HG03442 (cell line): ENCODE measurements around the gene PNPLA7.
"Not testable (repeated sequence)": the region's sequence is repeated elsewhere in the genome, so short reads cannot be mapped to it uniquely, and the experiment has no call there.

Experiments
- ATAC-seq: cut with Tn5 transposase; IDR thresholded peaks from one replicate; pipeline ENCODE4 v1.9.1; 2021; ENCODE audit warnings: mild to moderate bottlenecking, moderate library complexity; ENCODE audit not compliant: unreplicated experiment

PNPLA7 gene

DNA sequence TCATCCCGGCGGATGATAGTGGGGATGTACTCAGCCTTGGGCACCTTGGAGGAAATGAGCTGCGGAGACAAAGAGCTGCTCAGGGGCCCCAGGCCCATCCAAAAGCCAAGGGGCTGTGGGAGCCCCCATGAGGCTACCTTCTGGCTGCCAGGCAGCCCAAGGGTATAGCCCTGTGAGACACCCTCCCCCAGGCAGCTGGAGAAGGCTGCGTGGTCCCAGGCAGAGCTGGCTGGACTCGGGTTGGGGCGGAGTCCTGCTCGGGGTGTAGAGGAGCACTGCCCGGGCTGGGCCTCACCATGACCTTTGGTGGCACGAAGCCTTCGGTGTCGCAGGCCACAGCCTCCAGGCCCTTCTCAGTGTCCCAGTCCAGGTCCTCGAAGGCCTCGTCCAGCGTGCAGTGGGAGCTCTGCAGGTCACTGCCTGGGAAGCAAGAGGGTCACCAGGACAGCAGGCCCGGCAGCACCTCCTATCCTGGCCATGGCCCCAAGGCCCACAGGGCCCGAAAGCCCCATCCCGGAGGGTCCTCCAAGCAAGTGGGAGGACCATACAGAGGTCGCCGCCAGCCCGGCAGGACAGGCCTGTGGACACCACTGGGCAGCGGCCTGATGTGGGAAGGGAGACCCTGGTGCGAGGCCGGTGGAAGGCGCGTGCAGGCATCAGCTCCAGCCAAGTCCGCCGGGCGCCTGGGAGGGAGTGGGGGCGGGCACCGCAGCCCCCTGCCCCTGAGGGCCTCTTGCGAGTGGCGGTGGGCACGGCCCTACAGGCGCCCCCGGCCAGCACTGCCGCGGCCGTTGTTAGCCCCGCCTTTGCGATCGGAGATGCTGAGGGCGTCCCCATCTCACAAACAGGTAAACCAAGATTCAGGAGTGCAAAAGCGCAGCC lies 97.2 kb downstream of the PNPLA7 start:
- no peak for ATAC-seq

DNA sequence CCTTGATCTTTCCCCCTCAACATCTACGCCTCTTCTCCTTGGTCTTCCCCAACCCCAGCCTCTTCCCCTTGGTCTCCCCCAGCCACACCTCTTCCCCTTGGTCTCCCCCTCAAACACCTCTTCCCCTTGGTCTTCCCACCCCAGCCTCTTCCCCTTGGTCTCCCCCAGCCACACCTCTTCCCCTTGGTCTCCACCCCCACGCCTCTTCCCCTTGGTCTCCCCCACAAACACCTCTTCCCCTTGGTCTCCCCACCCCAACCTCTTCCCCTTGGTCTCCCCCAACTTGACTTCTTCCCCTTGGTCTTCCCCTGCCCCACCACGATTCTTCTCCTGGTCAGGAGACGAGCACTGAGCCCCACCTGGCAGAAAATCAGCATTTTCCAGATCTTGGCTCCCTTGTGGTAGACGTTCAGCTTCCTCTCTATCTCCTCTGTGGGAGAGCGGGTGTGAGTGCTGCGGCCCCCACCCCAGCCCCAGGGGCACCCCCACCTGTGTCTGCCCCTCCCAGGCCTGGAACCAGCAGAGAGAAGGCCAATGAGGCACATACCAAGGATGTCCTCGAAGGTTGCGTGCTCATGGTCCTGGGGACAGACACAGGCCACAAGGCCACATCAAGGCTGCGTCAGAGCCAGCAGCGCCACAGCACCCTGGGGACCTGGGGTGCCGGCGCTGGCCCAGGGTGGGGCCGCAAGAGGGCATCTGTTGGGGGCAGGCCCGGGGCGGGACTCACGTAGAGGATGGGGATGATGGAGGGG lies 98.0 kb downstream of the PNPLA7 start:
- no peak for ATAC-seq

DNA sequence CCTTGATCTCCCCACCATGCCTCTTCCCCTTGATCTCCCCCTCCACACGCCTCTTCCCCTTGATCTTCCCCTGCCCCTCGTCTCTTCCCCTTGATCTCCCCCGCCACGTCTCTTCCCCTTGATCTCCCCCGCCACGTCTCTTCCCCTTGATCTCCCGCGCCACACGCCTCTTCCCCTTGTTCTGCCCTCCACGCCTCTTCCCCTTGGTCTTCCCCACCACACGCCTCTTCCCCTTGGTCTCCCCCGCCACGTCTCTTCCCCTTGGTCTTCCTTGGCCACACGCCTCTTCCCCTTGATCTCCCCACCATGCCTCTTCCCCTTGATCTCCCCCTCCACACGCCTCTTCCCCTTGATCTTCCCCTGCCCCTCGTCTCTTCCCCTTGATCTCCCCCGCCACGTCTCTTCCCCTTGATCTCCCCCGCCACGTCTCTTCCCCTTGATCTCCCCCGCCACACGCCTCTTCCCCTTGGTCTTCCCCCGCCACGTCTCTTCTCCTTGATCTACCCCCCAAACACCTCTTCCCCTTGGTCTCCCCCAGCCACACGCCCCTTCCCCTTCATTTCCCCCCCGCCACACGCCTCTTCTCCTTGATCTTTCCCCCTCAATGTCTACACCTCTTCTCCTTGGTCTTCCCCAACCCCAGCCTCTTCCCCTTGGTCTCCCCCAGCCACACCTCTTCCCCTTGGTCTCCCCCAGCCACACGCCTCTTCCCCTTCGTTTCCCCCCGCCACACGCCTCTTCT lies 98.8 kb downstream of the PNPLA7 start:
- ATAC-seq: not testable (repeated sequence)

DNA sequence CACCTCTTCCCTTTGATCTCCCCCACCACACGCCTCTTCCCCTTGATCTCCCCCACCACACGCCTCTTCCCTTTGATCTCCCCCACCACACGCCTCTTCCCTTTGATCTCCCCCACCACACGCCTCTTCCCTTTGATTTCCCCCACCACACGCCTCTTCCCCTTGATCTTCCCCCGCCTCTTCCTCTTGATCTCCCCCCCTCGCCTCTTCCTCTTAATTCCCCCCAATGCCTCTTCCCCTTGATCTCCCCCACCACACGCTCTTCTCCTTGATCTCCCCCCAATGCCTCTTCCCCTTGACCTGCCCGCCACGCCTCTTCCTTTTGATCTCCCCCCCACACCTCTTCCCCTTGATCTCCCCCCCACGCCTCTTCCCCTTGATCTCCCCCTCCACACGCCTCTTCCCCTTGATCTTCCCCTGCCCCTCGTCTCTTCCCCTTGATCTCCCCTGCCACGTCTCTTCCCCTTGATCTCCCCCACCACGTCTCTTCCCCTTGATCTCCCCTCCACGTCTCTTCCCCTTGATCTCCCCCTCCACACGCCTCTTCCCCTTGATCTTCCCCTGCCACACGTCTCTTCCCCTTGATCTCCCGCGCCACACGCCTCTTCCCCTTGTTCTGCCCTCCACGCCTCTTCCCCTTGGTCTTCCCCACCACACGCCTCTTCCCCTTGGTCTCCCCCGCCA lies 99.5 kb downstream of the PNPLA7 start:
- not testable (repeated sequence) for ATAC-seq

DNA sequence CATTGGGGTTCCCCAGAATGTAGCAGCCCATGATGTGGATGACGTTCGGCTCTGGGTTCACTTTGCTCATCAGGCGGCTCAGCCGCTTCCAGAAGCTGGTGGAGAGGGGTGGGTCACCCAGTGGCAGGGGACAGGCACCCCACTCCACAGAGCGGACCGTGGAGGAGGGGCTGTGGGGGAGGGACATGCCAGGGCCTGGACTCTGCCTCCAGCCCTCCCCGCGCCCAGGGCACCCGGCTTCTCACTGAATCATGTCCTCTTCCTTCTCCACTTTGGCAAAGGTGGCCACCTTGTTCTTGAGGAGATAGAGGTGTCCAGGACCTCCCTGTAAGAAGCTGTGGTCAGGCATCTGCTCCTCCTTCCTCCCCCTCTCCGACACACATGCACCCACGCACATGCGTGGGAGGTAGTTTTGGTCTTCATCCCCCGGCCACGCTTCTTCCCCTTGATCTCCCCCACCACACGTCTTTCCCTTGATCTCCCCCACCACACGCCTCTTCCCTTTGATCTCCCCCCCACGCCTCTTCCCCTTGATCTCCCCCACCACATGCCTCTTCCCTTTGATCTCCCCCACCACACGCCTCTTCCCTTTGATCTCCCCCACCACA lies 100.2 kb downstream of the PNPLA7 start:
- ATAC-seq: no peak

DNA sequence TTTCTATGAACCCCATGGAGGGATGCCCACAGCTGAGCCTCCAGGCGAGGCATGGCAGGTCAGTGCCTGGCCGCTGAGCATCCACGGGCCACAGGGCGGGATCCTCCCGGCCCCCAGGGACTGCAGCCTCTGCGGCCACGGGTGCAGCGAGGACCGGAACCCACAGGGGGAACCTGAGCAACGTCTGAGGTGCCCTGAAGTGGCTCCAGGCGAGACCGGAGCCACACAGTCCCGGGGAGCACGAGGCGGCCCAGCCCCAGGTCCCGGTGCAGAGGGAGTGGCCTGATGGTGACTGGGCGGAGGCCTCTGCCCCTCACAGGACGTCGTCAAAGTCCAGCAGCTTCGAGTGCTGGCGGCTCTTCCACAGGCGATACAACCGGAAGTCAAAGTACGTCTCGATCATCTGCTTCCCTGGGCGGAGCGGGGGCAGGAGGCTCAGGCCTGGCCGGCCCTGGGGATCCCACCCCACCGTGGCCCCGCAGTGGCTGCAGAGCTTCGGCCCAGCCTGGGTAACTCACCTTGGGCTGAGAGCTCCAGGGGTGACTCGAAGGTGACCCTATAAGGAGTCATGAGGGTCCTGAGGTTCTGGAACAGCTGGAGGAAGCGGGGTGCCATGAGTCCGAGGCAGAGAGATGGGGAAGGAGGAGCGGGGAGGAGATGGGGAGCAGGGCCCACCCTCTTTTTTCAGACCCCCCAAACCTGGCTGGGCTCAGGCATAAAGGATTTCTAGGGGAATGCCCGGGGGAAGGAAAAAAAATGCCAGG lies 100.9 kb downstream of the PNPLA7 start:
- no peak for ATAC-seq

DNA sequence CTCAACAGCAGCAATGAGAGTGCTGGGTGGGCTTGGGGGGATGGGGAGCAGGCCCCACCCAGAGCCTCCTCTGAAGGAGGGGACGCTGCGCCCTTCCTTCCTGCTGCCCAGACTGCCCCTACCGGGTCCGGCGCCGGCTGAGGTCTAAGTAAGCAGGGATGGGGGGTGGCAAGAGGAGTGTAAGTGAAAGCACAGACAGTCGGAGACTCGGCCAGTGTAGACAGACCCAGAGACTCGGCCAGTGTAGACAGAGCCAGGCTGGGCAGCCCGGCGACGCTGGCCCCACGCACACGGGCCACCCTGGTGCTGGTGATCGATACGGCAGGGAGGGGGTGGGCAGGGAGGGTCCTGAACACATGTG lies 101.6 kb downstream of the PNPLA7 start:
- no peak for ATAC-seq

DNA sequence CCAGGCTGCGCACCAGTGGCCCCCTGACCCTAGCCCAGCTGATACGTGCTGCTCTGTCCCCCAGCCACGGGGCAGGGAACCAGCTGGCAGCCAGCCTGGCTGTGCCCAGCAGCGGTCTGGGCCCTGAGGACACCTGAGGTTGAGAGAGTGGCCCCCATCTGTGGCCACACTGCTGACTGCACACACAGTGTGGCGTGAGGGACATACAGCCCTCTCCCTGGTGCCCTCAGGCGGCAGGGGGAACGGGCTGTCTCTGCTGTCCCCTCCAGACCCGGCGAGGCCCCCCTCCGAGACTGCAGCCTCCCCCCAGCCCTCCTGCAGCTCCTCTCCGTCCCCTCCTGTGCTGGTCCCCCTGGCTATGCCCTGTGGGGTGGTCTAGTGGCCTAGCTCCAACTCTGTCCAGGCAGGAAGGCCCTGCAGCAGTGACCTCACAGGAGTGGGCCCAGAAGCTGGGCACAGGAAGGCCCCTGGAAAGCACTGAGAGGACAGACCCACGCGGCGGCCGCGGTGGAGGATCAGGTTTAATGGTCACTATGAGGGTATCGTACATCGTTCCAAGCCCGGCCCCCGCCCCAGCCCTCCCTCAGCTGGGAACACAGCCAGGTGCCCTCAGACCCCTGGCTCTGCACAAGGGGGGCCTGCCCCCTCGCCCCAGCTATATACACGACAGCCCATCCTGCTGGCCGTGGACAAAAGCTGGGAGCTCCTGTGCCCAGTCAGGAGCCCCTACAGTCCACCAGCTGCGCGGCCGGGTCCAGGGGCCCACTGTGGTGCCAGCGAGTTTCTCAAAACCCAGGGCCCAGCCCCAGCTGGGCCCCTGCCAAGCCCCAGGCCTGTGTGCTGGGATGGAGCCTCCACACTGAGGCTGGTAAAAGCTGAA lies 102.2 kb downstream of the PNPLA7 start:
- ATAC-seq: no peak

DNA sequence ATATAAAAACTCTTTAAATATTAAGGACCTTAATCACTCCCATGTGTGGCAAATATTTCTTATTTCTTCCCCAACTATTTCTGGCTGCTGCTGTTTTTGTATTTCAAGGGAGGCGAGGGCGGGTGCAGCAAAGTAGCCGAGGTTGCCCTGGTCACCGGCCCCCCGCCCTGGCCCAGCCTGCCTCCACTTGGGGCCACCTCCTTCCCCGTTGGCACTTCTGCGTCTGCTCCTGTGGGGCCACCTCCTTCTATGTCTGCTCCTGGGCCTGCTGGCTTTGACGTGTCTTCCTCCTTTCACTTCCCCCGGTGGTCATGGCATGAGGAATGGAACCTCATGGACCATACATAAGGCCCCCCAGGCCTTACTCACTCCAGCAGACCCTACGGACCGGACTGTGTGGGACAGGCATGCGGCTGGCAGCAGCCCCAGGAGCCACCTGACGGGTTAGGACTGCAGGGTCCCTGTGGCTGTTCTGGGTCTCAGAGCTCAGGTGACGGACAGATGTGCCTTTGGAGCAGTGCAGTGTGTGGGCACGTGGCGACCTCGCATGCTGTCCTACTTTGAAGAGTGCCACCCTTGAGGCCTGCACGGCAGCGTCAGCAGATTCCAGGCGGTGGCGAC lies 103.2 kb downstream of the PNPLA7 start:
- ATAC-seq: no peak

DNA sequence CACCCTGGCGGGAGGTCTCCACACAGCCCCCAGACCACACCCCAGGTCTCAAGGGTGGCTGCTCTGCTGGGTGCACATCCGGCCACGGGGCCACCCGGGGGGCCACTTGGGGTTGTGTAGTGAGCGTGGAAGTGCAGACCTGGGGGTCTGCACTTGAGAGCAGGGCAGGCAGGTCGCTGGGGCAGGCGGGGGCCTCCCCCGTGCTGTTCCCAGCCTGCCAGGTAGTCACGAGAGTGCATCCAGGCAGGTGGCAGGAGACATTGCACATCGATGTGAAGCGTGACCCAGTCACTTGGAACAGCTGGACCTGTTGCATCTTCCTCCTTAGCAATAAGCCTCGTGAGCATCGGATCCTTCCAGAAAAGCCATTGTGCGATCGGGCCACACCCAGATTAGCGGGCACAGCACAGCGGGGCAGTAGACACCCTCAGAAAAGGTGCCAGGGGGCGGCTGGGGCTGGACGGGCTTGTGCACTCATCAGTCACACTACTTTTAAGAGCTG lies 104.2 kb downstream of the PNPLA7 start:
- ATAC-seq: no peak

DNA sequence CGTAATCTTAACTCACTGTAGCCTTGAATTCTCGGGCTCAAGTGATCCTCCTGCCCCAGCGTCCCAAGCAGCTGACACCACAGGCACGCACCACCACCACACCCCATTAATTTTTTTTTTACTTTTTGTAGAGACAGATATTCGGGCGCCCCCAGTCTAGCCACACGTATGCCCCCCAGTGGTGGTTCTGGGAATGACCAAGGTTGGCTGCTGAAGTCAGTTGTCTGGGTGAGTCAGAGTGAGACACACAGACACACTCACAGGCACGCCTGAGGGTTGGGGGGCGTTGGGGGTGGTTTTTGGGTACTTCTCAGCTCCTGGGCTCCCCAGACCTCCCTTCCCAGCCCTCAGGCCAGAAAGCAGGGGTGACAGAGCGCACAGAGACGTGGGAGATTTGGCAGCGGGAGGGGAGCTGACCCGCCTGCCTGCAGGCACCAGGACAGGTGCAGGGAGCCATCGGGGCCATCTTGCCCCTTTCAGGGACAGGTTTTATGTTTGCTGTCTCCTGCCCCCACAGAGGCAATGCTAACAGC lies 104.9 kb downstream of the PNPLA7 start:
- peak; percentile 42 for ATAC-seq

DNA sequence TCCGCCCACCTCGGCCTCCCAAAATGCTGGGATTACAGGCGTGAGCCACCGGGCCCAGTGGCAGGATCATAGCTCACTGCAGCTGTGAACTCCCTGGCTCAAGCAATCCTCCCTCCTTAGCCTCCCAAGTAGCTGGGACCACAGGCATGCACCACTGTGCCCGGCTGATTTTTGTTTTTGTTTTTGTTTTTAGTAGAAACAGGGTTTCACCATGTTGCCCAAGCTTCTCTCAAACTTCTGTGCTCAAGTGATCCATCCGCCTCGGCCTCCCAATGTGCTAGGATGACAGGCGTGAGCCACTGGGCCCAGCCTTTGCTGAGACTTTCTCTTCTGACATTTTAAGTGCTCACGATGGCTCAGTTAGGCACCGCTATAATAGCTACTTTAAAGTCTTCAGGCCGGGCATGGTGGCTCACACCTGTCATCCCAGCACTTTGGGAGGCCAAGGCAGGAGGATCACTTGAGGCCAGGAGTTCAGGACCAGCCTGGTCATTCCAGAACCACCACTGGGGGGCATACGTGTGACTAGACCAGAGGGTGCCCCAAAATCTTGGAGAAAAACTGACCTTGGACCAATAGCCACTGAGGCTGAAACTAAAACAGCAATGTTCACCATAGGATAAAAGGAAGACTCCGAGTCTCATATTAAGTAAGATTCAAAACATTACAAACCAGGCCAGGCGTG lies 106.0 kb downstream of the PNPLA7 start:
- no peak for ATAC-seq

DNA sequence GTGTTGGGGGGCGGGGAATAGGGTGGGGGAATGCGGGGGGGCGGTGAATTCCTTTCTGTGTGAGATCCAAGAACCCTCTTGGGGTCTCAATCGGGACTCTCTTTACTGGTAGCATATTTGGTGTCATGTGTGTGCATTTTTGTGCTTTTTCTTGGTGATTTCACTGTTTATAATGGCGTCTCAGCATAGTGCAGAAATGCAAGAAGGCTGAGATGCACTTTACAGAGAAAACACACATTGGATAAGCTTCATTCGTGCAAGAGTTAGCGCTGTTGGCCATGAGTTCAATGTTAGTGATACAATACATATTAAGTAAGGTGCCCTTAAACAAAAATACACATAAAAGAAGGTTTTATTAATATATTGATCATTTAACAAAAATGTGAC lies 108.3 kb downstream of the PNPLA7 start:
- ATAC-seq: no peak

DNA sequence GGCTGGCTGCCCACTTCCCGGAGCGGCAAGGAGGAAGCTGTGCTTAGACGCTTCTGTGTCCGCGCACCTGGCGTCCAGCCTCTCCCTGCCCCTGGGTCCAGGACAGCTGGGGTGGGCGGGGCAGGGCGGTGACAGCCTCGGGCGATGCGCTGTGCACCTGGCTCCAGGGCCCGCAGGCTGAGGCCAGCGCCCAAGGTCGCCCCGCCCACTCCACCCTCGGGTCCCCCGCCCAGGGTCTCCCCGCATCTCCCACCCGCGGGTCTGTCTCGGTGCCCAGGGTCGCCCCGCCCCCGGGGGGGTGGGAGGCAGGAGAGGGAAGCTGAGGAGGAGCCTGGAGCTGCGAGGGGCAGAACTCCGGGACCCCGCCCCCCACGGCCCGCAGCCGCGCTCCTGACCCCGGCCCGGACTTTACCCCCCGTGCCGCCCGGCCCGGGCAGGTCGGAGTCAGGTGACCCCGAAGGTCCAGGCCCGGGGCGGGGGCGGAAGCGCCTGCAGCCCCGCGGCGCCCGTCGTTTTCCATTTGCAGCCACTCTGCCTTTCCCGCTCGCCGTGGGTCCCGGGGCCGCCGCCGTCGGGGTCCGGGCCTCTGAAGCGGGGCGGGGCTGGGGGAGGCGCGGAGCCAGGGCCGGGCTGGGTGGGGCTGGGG lies 108.8 kb downstream of the PNPLA7 start, which contains the start of gene ENTPD8:
Gene ENTPD8, minus strand, starts transcription at position 69 of the 646 bp plus-strand sequence. CDS start 3,072 bp downstream, outside the sequence.
- ATAC-seq: no peak

DNA sequence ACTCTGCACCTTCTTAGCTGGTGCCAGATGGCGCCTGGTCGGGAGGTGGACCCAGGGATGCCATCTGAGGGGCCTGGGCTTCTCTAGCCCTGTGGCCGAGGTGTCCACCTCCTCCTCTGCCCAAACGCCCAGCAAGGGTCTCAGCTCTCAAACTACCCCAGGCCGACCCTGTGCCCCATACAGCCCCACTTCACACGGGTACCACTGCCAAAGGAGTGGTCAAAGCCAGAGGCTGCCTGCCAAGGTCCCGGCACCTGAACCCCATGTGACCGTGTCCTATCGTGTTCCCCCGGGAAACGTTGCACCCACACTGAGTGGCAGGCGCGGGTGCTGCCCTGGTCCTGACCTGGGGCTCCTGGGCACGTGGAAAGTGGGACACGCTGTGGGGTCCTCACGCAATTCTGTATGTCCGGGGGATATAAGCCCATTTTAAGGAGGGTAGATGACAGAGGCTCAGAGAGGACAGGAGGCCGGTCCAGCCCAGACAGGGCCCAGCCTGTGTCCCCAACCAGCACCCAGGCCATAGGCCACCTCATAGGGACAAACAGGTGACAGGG lies 111.0 kb downstream of the PNPLA7 start:
- ATAC-seq: no peak

DNA sequence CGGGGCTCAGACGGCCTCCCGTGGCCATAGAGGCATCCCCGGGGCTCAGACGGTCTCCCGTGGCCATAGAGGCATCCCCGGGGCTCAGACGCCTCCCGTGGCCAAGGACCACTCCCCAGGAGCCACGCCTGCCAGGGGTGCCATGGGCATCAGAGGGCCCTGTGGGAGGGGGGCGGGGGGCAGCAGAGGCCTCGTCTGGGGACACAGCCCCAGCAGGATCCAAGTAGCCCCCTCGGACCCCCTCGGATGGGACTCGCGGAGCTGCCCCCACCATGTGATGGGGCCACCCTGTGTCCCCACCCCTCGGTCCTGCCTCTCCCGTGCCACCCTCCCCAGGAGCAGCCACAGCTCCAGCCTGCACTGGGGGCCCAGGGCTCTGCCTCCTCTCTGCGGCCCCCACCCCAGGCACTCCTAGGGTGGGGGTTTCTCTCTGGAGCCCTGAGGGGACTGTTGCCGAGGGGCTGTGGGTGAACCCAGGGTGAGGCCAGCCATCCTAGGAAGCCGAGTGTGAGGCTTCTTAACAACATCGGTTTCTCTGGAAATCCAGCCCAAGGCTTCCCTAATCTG lies 111.5 kb downstream of the PNPLA7 start:
- no peak for ATAC-seq
